ENCODE data around the gene FKBP1C. TPM values are rescaled to one million over a fixed set of nuclear protein-coding genes. Genes with fewer than 3 reads are reported as not detected.
"Not testable (repeated sequence)": the region's sequence is repeated elsewhere in the genome, so short reads cannot be mapped to it uniquely, and the experiment has no call there.

Gene FKBP1C
- total RNA-seq, result not detected
- polyA plus RNA-seq, result under 1 TPM in 1 of 2 donors, not detected in 1; 0.13 TPM

DNA sequence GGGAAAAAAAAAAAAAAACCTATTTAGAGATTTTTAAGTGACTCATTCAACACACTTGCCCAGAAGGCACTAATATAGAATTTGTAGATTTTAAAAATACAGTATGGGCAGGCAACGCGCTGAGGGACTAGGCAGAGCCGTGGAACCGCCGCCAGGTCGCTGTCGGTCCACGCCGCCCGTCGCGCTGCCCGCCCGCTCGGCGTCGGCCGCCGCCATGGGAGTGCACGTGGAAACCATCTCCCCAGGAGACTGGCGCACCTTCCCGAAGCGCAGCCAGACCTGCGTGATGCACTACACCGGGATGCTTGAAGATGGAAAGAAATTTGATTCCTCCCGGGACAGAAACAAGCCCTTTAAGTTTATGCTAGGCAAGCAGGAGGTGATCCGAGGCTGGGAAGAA is at the start of gene FKBP1C:
Gene FKBP1C (plus strand): TSS at position 127 of the 400 bp plus-strand sequence.
- CTCF ChIA-PET (ENCODE audit: partially characterized antibody), result not testable (repeated sequence)

DNA sequence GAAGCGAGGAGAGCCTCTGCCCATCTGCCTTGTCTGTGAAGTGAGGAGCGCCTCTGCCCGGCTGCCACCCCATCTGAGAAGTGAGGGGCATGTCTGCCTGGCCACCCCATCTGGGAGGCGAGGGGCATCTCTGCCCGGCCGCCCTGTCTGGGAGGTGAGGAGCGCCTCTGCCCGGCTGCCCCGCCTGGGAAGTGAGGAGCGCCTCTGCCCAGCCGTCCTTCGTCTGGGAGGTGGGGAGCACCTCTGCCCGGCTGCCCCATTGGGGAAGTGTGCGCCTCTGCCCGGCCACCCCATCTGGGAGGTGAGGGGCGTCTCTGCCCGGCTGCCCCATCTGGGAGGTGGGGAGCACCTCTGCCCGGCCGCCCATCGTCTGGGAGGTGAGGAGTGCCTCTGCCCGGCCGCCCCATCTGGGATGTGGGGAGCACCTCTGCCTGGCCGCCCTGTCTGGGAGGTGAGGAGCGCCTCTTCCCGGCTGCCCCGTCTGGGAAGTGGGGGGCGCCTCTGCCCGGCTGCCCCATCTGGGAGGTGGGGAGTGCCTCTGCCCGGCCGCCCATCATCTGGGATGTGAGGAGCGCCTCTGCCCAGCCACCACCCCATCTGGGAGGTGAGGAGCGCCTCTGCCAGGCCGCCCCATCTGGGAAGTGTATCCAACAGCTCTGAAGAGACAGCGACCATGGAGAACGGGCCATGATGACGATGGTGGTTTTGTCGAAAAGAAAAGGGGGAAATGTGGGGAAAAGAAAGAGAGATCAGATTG is 47.0 kb upstream of the FKBP1C start:
- intact Hi-C loops (cut with micrococcal nuclease); H3K4me3 Mint-ChIP-seq; H3K27me3 Mint-ChIP-seq; H3K36me3 ChIP-seq (ENCODE audit: insufficient read depth, low read length); H3K36me3 Mint-ChIP-seq; H3K9me3 ChIP-seq (ENCODE audit: control insufficient read depth in 1 of 2, low read length in 2 of 2); CTCF ChIA-PET (ENCODE audit: partially characterized antibody); H3K27ac Mint-ChIP-seq; H3K27me3 ChIP-seq (ENCODE audit: insufficient read depth, low read length); H3K4me3 ChIP-seq (ENCODE audit: low read length in 2 of 2); POLR2A ChIA-PET (ENCODE audit: partially characterized antibody); DNase-seq; H3K27ac ChIP-seq (ENCODE audit: low read depth, low read length); H3K4me1 Mint-ChIP-seq; H3K4me1 ChIP-seq (ENCODE audit: insufficient read depth, low read length): not testable (repeated sequence)
- H3K9me3 Mint-ChIP-seq, result peaks cover 2 to 21% (median 7%) of the 10 kb centered on the region in 8 donors

More for the DNA sequence above, at the start of gene FKBP1C:
- H3K27ac ChIP-seq (ENCODE audit: low read depth, low read length); H3K36me3 ChIP-seq (ENCODE audit: insufficient read depth, low read length); POLR2A ChIA-PET (ENCODE audit: partially characterized antibody); H3K9me3 ChIP-seq (ENCODE audit: control insufficient read depth in 1 of 2, low read length in 2 of 2); DNase-seq; H3K27me3 ChIP-seq (ENCODE audit: insufficient read depth, low read length); H3K4me1 Mint-ChIP-seq; intact Hi-C loops (cut with micrococcal nuclease); H3K27ac Mint-ChIP-seq; H3K27me3 Mint-ChIP-seq; H3K4me3 Mint-ChIP-seq; H3K36me3 Mint-ChIP-seq; H3K4me1 ChIP-seq (ENCODE audit: insufficient read depth, low read length); H3K4me3 ChIP-seq (ENCODE audit: low read length in 2 of 2): not testable (repeated sequence)
- peaks cover 0 to 21% (median 13%) of the 10 kb centered on the region in 8 donors for H3K9me3 Mint-ChIP-seq

DNA sequence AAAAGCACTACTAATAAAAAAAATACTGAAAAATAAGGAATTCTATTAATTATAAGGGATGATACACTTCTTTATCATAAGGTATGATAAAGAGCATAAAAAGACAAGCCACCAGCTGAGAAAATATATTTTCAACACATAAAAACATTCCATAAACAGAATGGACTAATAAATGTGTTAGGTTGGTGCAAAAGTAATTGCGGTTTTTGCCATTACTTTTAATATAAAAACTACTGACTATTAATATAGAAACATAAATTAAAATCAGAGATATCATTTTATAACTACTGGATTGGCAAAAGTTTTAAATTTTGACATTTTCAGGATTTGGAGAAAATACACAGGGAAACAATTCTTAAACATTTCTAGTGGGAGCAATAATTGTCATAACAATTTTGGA is 37.1 kb upstream of the FKBP1C start:
- CTCF ChIA-PET (ENCODE audit: partially characterized antibody), result no interaction called here
- Mint-ChIP-seq H3K27me3 (no peaks in the 10 kb centered on the region), H3K4me1 (no peaks in the 10 kb centered on the region), H3K4me3 (no peak overlapping the region), H3K9me3 (peaks cover 0 to 7% (median 4%) of the 10 kb centered on the region in 8 donors), H3K36me3 (no peaks in the 10 kb centered on the region), H3K27ac (no peak overlapping the region)
- Histone ChIP-seq H3K9me3 (ENCODE audit: control insufficient read depth in 1 of 2, low read length in 2 of 2) (no peaks in the 10 kb centered on the region), H3K4me1 (ENCODE audit: insufficient read depth, low read length) (no peaks in the 10 kb centered on the region), H3K27ac (ENCODE audit: low read depth, low read length) (no peak overlapping the region), H3K27me3 (ENCODE audit: insufficient read depth, low read length) (no peaks in the 10 kb centered on the region), H3K36me3 (ENCODE audit: insufficient read depth, low read length) (no peaks in the 10 kb centered on the region), H3K4me3 (ENCODE audit: low read length in 2 of 2) (no peak overlapping the region)
- DNase-seq, result no peak
- intact Hi-C loops (cut with micrococcal nuclease), result no loop called here
- POLR2A ChIA-PET (ENCODE audit: partially characterized antibody), result no interaction called here

DNA sequence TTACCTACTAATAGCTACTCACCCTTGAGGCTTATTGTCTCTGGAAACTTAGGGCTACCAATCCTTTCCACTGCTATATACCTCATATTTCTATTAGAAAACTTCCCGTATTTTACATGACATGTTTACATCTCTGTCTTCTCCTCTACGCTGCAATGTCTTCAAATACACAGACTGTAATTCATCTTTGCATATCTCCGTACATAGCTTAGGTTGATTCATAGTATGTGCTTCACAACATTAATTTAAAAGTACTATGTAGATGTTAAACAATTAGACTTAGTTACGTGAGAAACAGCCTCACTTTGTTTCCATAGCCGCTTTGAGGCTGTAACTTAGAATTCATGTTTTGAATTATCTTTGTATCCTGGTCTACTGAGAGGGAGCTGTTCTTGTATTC is 35.1 kb upstream of the FKBP1C start:
- no peak for DNase-seq
- H3K27ac Mint-ChIP-seq, result no peak overlapping the region
- no peaks in the 10 kb centered on the region for H3K27me3 Mint-ChIP-seq
- H3K9me3 ChIP-seq (ENCODE audit: control insufficient read depth in 1 of 2, low read length in 2 of 2), result no peaks in the 10 kb centered on the region
- no peaks in the 10 kb centered on the region for H3K36me3 ChIP-seq (ENCODE audit: insufficient read depth, low read length)
- H3K9me3 Mint-ChIP-seq, result peaks cover 0 to 4% (median 1%) of the 10 kb centered on the region in 8 donors
- no peak overlapping the region for H3K27ac ChIP-seq (ENCODE audit: low read depth, low read length)
- CTCF ChIA-PET (ENCODE audit: partially characterized antibody), result no interaction called here
- H3K36me3 Mint-ChIP-seq, result no peaks in the 10 kb centered on the region
- no peak overlapping the region for H3K4me3 Mint-ChIP-seq
- no peaks in the 10 kb centered on the region for H3K4me1 ChIP-seq (ENCODE audit: insufficient read depth, low read length)
- no peak overlapping the region for H3K4me3 ChIP-seq (ENCODE audit: low read length in 2 of 2)
- POLR2A ChIA-PET (ENCODE audit: partially characterized antibody), result no interaction called here
- H3K4me1 Mint-ChIP-seq, result no peaks in the 10 kb centered on the region
- intact Hi-C loops (cut with micrococcal nuclease), result no loop called here
- H3K27me3 ChIP-seq (ENCODE audit: insufficient read depth, low read length), result no peaks in the 10 kb centered on the region

DNA sequence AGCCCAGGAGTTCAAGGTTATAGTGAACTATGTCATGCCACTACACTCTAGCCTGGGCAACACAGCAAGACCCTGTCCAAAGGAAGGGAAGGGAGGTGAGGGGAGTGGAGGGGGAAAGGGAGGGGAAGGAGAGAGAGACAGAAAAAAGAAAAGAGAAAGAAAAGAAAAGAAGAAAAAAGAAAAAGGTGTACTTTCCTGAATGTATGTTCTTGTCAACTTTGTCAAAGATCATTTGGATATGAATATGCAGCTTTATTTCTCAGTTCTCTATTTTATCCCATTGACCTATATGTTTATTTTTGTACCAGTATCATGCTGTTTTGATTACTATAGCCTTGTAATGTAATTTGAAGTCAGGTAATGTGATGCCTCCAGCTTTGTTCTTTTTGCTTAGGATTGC is 30.9 kb upstream of the FKBP1C start:
- Mint-ChIP-seq H3K4me1 (no peaks in the 10 kb centered on the region), H3K27me3 (no peaks in the 10 kb centered on the region), H3K9me3 (peaks cover 0 to 2% (median 0%) of the 10 kb centered on the region in 8 donors), H3K36me3 (no peaks in the 10 kb centered on the region), H3K4me3 (no peak overlapping the region), H3K27ac (no peak overlapping the region)
- Histone ChIP-seq H3K9me3 (ENCODE audit: control insufficient read depth in 1 of 2, low read length in 2 of 2) (no peaks in the 10 kb centered on the region), H3K27me3 (ENCODE audit: insufficient read depth, low read length) (no peaks in the 10 kb centered on the region), H3K4me1 (ENCODE audit: insufficient read depth, low read length) (no peaks in the 10 kb centered on the region), H3K27ac (ENCODE audit: low read depth, low read length) (no peak overlapping the region), H3K36me3 (ENCODE audit: insufficient read depth, low read length) (no peaks in the 10 kb centered on the region), H3K4me3 (ENCODE audit: low read length in 2 of 2) (no peak overlapping the region)
- DNase-seq, result no peak
- ChIA-PET CTCF (ENCODE audit: partially characterized antibody) (no interaction called here), POLR2A (ENCODE audit: partially characterized antibody) (no interaction called here)
- intact Hi-C loops (cut with micrococcal nuclease), result no loop called here

DNA sequence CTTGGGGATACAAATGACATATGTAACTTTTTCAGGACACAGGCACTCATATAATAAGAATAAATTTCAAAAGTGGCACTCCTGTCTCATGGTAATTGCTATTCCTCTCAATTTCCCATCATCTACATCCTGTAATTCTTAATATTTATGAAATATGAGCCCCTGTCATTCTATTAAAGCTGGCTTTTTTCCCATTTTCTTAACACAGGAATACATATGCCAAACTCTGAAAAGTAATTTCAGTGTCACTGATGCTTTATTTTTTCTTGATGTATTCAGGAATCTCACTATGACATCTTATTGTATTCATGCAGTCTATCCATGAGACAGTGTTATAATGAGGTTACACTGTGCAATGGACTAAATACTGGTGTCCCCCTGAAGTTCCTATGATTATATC is 24.3 kb upstream of the FKBP1C start:
- Mint-ChIP-seq H3K27ac (no peak overlapping the region), H3K4me1 (no peaks in the 10 kb centered on the region), H3K27me3 (no peaks in the 10 kb centered on the region), H3K36me3 (no peaks in the 10 kb centered on the region), H3K4me3 (no peak overlapping the region), H3K9me3 (peaks cover 0 to 4% (median 0%) of the 10 kb centered on the region in 8 donors)
- ChIA-PET POLR2A (ENCODE audit: partially characterized antibody) (no interaction called here), CTCF (ENCODE audit: partially characterized antibody) (no interaction called here)
- intact Hi-C loops (cut with micrococcal nuclease), result no loop called here
- no peaks in the 10 kb centered on the region for H3K9me3 ChIP-seq (ENCODE audit: control insufficient read depth in 1 of 2, low read length in 2 of 2)
- no peaks in the 10 kb centered on the region for H3K36me3 ChIP-seq (ENCODE audit: insufficient read depth, low read length)
- H3K4me3 ChIP-seq (ENCODE audit: low read length in 2 of 2), result no peak overlapping the region
- H3K27me3 ChIP-seq (ENCODE audit: insufficient read depth, low read length), result no peaks in the 10 kb centered on the region
- H3K4me1 ChIP-seq (ENCODE audit: insufficient read depth, low read length), result no peaks in the 10 kb centered on the region
- H3K27ac ChIP-seq (ENCODE audit: low read depth, low read length), result no peak overlapping the region
- DNase-seq, result no peak

DNA sequence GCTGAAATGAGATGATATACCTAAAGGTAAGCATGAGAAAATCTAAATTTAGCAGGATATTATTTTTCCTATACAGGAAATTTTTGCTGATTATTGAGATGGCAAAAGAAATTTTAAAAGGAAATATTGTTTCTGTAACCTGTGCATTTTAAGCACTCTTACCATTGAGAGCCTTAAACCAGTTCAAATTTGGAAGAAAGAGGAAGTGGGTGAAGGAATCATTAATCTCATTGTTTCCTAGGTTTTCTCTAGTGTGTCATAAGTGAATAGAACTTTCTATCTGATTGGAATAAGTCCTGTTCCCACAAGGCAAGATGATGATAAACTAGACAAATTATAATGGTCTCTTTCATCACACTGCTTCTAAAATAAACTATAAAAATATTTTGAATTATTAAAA is 22.4 kb upstream of the FKBP1C start:
- Histone ChIP-seq H3K9me3 (ENCODE audit: control insufficient read depth in 1 of 2, low read length in 2 of 2) (no peaks in the 10 kb centered on the region), H3K27me3 (ENCODE audit: insufficient read depth, low read length) (no peaks in the 10 kb centered on the region), H3K36me3 (ENCODE audit: insufficient read depth, low read length) (no peaks in the 10 kb centered on the region), H3K4me3 (ENCODE audit: low read length in 2 of 2) (no peak overlapping the region), H3K4me1 (ENCODE audit: insufficient read depth, low read length) (no peaks in the 10 kb centered on the region), H3K27ac (ENCODE audit: low read depth, low read length) (no peak overlapping the region)
- Mint-ChIP-seq H3K4me3 (no peak overlapping the region), H3K27me3 (no peaks in the 10 kb centered on the region), H3K9me3 (peaks cover 0 to 5% (median 0%) of the 10 kb centered on the region in 8 donors), H3K4me1 (no peaks in the 10 kb centered on the region), H3K27ac (no peak overlapping the region), H3K36me3 (no peaks in the 10 kb centered on the region)
- intact Hi-C loops (cut with micrococcal nuclease), result no loop called here
- CTCF ChIA-PET (ENCODE audit: partially characterized antibody), result no interaction called here
- POLR2A ChIA-PET (ENCODE audit: partially characterized antibody), result no interaction called here
- DNase-seq, result no peak
